Ovary (tissue), 3 donors: ENCODE data around the gene GJA10.
"Not testable (repeated sequence)": the region's sequence is repeated elsewhere in the genome, so short reads cannot be mapped to it uniquely, and the experiment has no call there.

Source experiments
- EP300 ChIP-seq: sonication (generic); formaldehyde crosslinking; IDR thresholded peaks from one replicate; pipeline ENCODE4 v1.6.1; 2017; ENCODE audit warnings: antibody characterized with exemption
- TF ChIP-seq, protein P1 (sequence below), 3 donors: fragments of 450-650 bp in 2 of 3; fragments of 200-600 bp in 1 of 3; IDR thresholded peaks; one replicate each; pipeline versions ENCODE4 v1.5.1 to v1.8.0; 2016 to 2022; ENCODE audit warnings: antibody characterized with exemption in 3 of 3, mild to moderate bottlenecking in 1 of 3
- donor health status: DM: no; HTN: no; CAD: no.

DNA sequence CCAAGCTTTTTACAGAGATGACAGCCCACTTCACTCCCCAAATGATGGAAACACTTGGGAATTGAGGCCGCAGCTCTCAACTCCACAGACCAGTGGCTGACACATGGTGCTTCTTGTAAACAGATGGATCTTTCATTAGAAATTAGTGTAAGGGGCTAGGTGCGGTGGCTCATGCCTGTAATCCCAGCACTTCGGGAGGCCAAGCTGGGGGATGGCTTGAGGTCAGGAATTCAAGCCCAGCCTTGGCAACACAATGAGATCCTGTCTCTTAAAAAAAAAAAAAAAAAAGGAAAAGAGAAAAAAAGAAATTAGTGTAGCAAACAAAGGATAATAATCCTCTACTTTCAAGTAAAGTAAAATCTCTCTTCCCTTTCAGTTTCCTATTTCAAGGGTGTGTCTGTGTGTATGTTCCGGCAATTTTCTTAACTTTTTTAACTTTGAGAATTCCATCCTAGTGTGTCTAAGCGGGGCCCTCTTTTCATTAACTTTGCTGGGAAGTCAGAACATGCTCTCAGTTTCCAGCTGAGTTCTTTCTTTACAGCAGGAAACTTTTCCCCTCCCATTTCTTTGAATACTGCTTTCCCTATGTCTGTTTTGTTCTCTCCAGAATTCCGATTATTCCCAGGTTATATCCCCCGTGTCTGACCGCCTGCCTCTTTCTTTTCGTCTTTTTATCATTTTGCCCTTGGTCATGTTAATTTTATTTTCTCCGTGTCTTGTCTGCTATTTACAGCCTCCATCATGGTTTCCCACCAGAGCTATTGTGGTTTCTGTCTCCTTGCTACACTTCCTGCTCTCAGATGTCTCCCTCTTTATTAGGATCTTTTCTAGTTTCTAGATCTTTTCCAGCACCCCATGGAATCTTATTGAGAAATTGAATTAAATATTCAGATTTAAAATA is 16.0 kb downstream of the GJA10 start:
- TF ChIP-seq, protein P1, sequence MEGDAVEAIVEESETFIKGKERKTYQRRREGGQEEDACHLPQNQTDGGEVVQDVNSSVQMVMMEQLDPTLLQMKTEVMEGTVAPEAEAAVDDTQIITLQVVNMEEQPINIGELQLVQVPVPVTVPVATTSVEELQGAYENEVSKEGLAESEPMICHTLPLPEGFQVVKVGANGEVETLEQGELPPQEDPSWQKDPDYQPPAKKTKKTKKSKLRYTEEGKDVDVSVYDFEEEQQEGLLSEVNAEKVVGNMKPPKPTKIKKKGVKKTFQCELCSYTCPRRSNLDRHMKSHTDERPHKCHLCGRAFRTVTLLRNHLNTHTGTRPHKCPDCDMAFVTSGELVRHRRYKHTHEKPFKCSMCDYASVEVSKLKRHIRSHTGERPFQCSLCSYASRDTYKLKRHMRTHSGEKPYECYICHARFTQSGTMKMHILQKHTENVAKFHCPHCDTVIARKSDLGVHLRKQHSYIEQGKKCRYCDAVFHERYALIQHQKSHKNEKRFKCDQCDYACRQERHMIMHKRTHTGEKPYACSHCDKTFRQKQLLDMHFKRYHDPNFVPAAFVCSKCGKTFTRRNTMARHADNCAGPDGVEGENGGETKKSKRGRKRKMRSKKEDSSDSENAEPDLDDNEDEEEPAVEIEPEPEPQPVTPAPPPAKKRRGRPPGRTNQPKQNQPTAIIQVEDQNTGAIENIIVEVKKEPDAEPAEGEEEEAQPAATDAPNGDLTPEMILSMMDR (IDR thresholded peaks at IDR 0.05) = not testable (repeated sequence)
- TF ChIP-seq EP300 = not testable (repeated sequence)
